WTC11 (cell line): Measurements from ENCODE around the gene UBXN4. TPM values are rescaled to one million over a fixed set of nuclear protein-coding genes. Genes with fewer than 3 reads are reported as not detected.

Experiments
- ATAC-seq: fragments of 200-7000 bp; cut with Tn5 transposase; 2 replicates; pipeline ENCODE4 v1.10.0; 2021; ENCODE audit warnings: mild to moderate bottlenecking, moderate library complexity
- CTCF ChIA-PET: fragments of 300-600 bp; sonication (Branson Sonifier 250); formaldehyde crosslinking; loops from one replicate; lab custom pipeline; 2021; ENCODE audit warnings: antibody characterized with exemption; lab: Charles Lee
- POLR2A ChIA-PET: fragments of 350-600 bp; sonication (Branson Sonifier 250); formaldehyde crosslinking; loops from one replicate; lab custom pipeline; 2021; ENCODE audit warnings: antibody characterized with exemption; lab: Charles Lee
- DNase-seq: peaks from one replicate; pipeline ENCODE4 v3.0.0; 2021; ENCODE audit warnings: low spot score
- H3K27ac Mint-ChIP-seq: 2 replicates; pipeline ENCODE4 v1.8.0; 2021; ENCODE audit warnings: mixed read lengths
- H3K27me3 Mint-ChIP-seq: 2 replicates; pipeline ENCODE4 v1.8.0; 2021; ENCODE audit warnings: low read depth, mild to moderate bottlenecking, moderate library complexity, mixed read lengths
- H3K36me3 Mint-ChIP-seq: 2 replicates; pipeline ENCODE4 v1.8.0; 2021; ENCODE audit warnings: mixed read lengths
- H3K4me1 Mint-ChIP-seq: 2 replicates; pipeline ENCODE4 v1.8.0; 2022; ENCODE audit warnings: mixed read lengths
- H3K4me3 Mint-ChIP-seq: 2 replicates; pipeline ENCODE4 v1.8.0; 2021; ENCODE audit warnings: mild to moderate bottlenecking, moderate library complexity, mixed read lengths
- H3K9me3 Mint-ChIP-seq: 2 replicates; pipeline ENCODE4 v1.8.0; 2021; ENCODE audit warnings: mixed read lengths
- ATF1 ChIP-seq: sonication (generic); formaldehyde crosslinking; IDR thresholded peaks from 2 replicates; pipeline ENCODE4 v1.8.1; 2023; ENCODE audit warnings: mild to moderate bottlenecking, moderate library complexity, missing genetic modification reagents
- CREM ChIP-seq: sonication (generic); formaldehyde crosslinking; IDR thresholded peaks from 2 replicates; pipeline ENCODE4 v1.8.1; 2022; ENCODE audit warnings: mild to moderate bottlenecking, missing genetic modification reagents, moderate library complexity
- ESRRA ChIP-seq: sonication (generic); formaldehyde crosslinking; IDR thresholded peaks from 2 replicates; pipeline ENCODE4 v1.8.1; 2022; ENCODE audit warnings: mild to moderate bottlenecking, missing genetic modification reagents, borderline replicate concordance
- FOXK1 ChIP-seq: sonication (generic); formaldehyde crosslinking; IDR thresholded peaks from 2 replicates; pipeline ENCODE4 v1.8.0; 2022; ENCODE audit warnings: mild to moderate bottlenecking, moderate library complexity, missing genetic modification reagents
- IRF2 ChIP-seq: sonication (generic); formaldehyde crosslinking; IDR thresholded peaks from 2 replicates; pipeline ENCODE4 v1.8.0; 2022; ENCODE audit warnings: low read depth, missing genetic modification reagents, borderline replicate concordance
- JUN ChIP-seq: sonication (generic); formaldehyde crosslinking; IDR thresholded peaks from 2 replicates; pipeline ENCODE4 v1.8.0; 2023; ENCODE audit warnings: mild to moderate bottlenecking, missing genetic modification reagents
- MYBL2 ChIP-seq: sonication (generic); formaldehyde crosslinking; IDR thresholded peaks from 2 replicates; pipeline ENCODE4 v1.8.1; 2023; ENCODE audit warnings: mild to moderate bottlenecking, moderate library complexity, missing genetic modification reagents
- NFATC4 ChIP-seq: fragments of 250-450 bp; sonication (Bioruptor Pico); IDR thresholded peaks from 2 replicates; pipeline ENCODE4 v1.9.0; 2021; ENCODE audit warnings: mild to moderate bottlenecking
- NR2C2 ChIP-seq: sonication (generic); formaldehyde crosslinking; IDR thresholded peaks from 2 replicates; pipeline ENCODE4 v1.8.0; 2022; ENCODE audit warnings: mild to moderate bottlenecking, missing genetic modification reagents
- NR3C1 ChIP-seq: sonication (generic); formaldehyde crosslinking; conservative IDR thresholded peaks from 2 replicates; pipeline ENCODE4 v1.8.1; 2023; ENCODE audit warnings: low read depth, mild to moderate bottlenecking, missing genetic modification reagents
- OVOL2 ChIP-seq: fragments of 250-450 bp; sonication (Bioruptor Pico); IDR thresholded peaks from 2 replicates; pipeline ENCODE4 v1.9.0; 2021; ENCODE audit warnings: mild to moderate bottlenecking, borderline replicate concordance
- ZNF138 ChIP-seq: sonication (generic); formaldehyde crosslinking; conservative IDR thresholded peaks from 2 replicates; pipeline ENCODE4 v1.8.1; 2022; ENCODE audit warnings: mild to moderate bottlenecking, moderate library complexity, missing genetic modification reagents
- total RNA-seq: library from RNA; stranded (reverse); gene quantifications from 3 replicates; pipeline ENCODE4 v1.2.3, GENCODE V29; 2021
- TF ChIP-seq, protein P1 (sequence below): fragments of 250-450 bp; sonication (Bioruptor Pico); IDR thresholded peaks from 2 replicates; pipeline ENCODE4 v1.9.0; 2021; ENCODE audit warnings: moderate library complexity, mild to moderate bottlenecking, inconsistent platforms, borderline replicate concordance
- TF ChIP-seq, protein P2 (sequence below): sonication (generic); formaldehyde crosslinking; IDR thresholded peaks from 2 replicates; pipeline ENCODE4 v1.8.1; 2022; ENCODE audit warnings: mild to moderate bottlenecking, moderate library complexity, missing genetic modification reagents
- TF ChIP-seq, protein P3 (sequence below): sonication (generic); formaldehyde crosslinking; IDR thresholded peaks from 2 replicates; pipeline ENCODE4 v1.8.0; 2022; ENCODE audit warnings: mild to moderate bottlenecking, missing genetic modification reagents
- TF ChIP-seq, protein P4 (sequence below): sonication (generic); formaldehyde crosslinking; IDR thresholded peaks from 2 replicates; pipeline ENCODE4 v1.8.0; 2022; ENCODE audit warnings: mild to moderate bottlenecking, missing genetic modification reagents
- TF ChIP-seq, protein P5 (sequence below): sonication (generic); formaldehyde crosslinking; IDR thresholded peaks from 2 replicates; pipeline ENCODE4 v1.8.1; 2023; ENCODE audit warnings: mild to moderate bottlenecking, moderate library complexity, missing genetic modification reagents
- TF ChIP-seq, protein P6 (sequence below): fragments of 250-450 bp; sonication (Bioruptor Pico); IDR thresholded peaks from 2 replicates; pipeline ENCODE4 v1.9.0; 2021; ENCODE audit warnings: mild to moderate bottlenecking
- TF ChIP-seq, protein P7 (sequence below): sonication (generic); formaldehyde crosslinking; conservative IDR thresholded peaks from 2 replicates; pipeline ENCODE4 v1.8.1; 2023; ENCODE audit warnings: mild to moderate bottlenecking, low read depth, missing genetic modification reagents, moderate library complexity
- TF ChIP-seq, protein P8 (sequence below): fragments of 250-450 bp; sonication (Bioruptor Pico); IDR thresholded peaks from 2 replicates; pipeline ENCODE4 v1.9.0; 2021; ENCODE audit warnings: mild to moderate bottlenecking
- TF ChIP-seq, protein P9 (sequence below): sonication (generic); formaldehyde crosslinking; IDR thresholded peaks from 2 replicates; pipeline ENCODE4 v1.8.0; 2023; ENCODE audit warnings: mild to moderate bottlenecking, missing genetic modification reagents

UBXN4 gene
- total RNA-seq, 1 experiment from 2014 or later = 68.1 TPM

DNA sequence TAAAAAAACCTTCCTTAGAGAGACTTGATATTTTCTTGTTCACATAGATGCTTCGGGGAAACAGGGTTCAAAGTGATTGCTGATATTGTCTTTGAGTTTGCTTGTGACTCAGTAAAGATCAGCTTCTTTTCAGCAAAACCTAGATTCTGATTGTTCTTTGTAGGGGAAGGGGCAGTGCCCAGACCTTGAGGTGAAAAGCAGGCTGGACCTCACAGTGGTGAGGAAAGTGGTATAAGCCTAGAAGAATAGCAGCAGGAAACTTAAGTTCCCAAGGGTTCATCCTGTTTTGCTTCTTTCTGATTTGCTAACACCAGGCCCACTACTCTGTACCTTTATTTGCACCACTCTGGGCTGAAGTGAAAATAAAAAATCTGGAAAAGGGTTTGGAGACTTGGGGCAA is 20.9 kb downstream of the UBXN4 start:
- Mint-ChIP-seq H3K36me3 (peaks cover 61% of the 10 kb centered on the region), H3K27ac (no peak overlapping the region)

DNA sequence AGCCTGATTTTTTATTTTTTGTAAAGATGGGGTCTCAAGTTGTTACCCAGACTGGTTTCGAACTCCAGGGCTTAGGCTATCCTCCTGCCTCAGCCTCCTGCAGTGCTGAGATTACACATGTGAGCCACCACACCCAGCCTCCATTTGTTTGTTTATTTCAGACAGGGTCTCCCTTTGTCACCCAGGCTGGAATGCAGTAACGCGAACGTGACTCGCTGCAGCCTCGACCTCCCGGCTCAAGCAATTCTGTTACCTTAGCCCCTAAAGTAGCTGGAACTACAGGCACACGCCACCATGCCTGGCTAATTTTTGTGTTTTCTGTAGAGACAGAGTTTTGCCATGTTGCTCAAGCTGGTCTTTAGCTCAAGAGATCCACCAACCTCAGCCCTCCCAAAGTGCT is 27.2 kb downstream of the UBXN4 start:
- Mint-ChIP-seq H3K27ac (no peak overlapping the region), H3K4me3 (no peak overlapping the region), H3K4me1 (no peaks in the 10 kb centered on the region), H3K9me3 (no peaks in the 10 kb centered on the region), H3K36me3 (peaks cover 76% of the 10 kb centered on the region), H3K27me3 (no peaks in the 10 kb centered on the region)
- ChIA-PET CTCF (interaction anchor here (0.9 kb wide), 1 partner anchor 29 kb away, joined by 6 read pairs; no protein-coding TSS in a partner anchor), POLR2A (no interaction called here)
- ATAC-seq (peak; percentile 30; the same call in 1 of the 2 replicates), DNase-seq (no peak)
- no peak for TF ChIP-seq MYBL2
- no peak for TF ChIP-seq ESRRA (CRISPR knock-in tag)
- TF ChIP-seq, protein P1, sequence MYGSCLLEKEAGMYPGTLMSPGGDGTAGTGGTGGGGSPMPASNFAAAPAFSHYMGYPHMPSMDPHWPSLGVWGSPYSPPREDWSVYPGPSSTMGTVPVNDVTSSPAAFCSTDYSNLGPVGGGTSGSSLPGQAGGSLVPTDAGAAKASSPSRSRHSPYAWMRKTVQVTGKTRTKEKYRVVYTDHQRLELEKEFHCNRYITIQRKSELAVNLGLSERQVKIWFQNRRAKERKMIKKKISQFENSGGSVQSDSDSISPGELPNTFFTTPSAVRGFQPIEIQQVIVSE (CRISPR knock-in tag) = no peak
- TF ChIP-seq, protein P2, sequence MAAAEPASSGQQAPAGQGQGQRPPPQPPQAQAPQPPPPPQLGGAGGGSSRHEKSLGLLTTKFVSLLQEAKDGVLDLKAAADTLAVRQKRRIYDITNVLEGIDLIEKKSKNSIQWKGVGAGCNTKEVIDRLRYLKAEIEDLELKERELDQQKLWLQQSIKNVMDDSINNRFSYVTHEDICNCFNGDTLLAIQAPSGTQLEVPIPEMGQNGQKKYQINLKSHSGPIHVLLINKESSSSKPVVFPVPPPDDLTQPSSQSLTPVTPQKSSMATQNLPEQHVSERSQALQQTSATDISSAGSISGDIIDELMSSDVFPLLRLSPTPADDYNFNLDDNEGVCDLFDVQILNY (CRISPR knock-in tag) = no peak
- TF ChIP-seq, protein P3, sequence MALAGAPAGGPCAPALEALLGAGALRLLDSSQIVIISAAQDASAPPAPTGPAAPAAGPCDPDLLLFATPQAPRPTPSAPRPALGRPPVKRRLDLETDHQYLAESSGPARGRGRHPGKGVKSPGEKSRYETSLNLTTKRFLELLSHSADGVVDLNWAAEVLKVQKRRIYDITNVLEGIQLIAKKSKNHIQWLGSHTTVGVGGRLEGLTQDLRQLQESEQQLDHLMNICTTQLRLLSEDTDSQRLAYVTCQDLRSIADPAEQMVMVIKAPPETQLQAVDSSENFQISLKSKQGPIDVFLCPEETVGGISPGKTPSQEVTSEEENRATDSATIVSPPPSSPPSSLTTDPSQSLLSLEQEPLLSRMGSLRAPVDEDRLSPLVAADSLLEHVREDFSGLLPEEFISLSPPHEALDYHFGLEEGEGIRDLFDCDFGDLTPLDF (CRISPR knock-in tag) = no peak
- TF ChIP-seq NFATC4 (CRISPR knock-in tag) = no peak
- TF ChIP-seq, protein P4, sequence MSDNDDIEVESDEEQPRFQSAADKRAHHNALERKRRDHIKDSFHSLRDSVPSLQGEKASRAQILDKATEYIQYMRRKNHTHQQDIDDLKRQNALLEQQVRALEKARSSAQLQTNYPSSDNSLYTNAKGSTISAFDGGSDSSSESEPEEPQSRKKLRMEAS (CRISPR knock-in tag) = no peak
- TF ChIP-seq FOXK1 (CRISPR knock-in tag) = no peak
- TF ChIP-seq, protein P5, sequence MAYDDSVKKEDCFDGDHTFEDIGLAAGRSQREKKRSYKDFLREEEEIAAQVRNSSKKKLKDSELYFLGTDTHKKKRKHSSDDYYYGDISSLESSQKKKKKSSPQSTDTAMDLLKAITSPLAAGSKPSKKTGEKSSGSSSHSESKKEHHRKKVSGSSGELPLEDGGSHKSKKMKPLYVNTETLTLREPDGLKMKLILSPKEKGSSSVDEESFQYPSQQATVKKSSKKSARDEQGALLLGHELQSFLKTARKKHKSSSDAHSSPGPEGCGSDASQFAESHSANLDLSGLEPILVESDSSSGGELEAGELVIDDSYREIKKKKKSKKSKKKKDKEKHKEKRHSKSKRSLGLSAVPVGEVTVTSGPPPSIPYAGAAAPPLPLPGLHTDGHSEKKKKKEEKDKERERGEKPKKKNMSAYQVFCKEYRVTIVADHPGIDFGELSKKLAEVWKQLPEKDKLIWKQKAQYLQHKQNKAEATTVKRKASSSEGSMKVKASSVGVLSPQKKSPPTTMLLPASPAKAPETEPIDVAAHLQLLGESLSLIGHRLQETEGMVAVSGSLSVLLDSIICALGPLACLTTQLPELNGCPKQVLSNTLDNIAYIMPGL (CRISPR knock-in tag) = no peak
- no peak for TF ChIP-seq ATF1 (CRISPR knock-in tag)

More for the DNA sequence above, 20.9 kb downstream of the UBXN4 start:
- Mint-ChIP-seq H3K27me3 (no peaks in the 10 kb centered on the region), H3K4me1 (no peaks in the 10 kb centered on the region), H3K4me3 (no peak overlapping the region), H3K9me3 (no peaks in the 10 kb centered on the region)
- ChIA-PET POLR2A (no interaction called here), CTCF (no interaction called here)
- TF ChIP-seq, protein P6, sequence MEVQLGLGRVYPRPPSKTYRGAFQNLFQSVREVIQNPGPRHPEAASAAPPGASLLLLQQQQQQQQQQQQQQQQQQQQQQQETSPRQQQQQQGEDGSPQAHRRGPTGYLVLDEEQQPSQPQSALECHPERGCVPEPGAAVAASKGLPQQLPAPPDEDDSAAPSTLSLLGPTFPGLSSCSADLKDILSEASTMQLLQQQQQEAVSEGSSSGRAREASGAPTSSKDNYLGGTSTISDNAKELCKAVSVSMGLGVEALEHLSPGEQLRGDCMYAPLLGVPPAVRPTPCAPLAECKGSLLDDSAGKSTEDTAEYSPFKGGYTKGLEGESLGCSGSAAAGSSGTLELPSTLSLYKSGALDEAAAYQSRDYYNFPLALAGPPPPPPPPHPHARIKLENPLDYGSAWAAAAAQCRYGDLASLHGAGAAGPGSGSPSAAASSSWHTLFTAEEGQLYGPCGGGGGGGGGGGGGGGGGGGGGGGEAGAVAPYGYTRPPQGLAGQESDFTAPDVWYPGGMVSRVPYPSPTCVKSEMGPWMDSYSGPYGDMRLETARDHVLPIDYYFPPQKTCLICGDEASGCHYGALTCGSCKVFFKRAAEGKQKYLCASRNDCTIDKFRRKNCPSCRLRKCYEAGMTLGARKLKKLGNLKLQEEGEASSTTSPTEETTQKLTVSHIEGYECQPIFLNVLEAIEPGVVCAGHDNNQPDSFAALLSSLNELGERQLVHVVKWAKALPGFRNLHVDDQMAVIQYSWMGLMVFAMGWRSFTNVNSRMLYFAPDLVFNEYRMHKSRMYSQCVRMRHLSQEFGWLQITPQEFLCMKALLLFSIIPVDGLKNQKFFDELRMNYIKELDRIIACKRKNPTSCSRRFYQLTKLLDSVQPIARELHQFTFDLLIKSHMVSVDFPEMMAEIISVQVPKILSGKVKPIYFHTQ (CRISPR knock-in tag) = no peak
- TF ChIP-seq NR2C2 (CRISPR knock-in tag) (no peak), NFATC4 (CRISPR knock-in tag) (no peak), NR3C1 (CRISPR knock-in tag) (no peak), CREM (no peak), JUN (CRISPR knock-in tag) (no peak), ZNF138 (no peak), IRF2 (CRISPR knock-in tag) (no peak), OVOL2 (CRISPR knock-in tag) (no peak), ESRRA (CRISPR knock-in tag) (no peak)
- TF ChIP-seq, protein P7, sequence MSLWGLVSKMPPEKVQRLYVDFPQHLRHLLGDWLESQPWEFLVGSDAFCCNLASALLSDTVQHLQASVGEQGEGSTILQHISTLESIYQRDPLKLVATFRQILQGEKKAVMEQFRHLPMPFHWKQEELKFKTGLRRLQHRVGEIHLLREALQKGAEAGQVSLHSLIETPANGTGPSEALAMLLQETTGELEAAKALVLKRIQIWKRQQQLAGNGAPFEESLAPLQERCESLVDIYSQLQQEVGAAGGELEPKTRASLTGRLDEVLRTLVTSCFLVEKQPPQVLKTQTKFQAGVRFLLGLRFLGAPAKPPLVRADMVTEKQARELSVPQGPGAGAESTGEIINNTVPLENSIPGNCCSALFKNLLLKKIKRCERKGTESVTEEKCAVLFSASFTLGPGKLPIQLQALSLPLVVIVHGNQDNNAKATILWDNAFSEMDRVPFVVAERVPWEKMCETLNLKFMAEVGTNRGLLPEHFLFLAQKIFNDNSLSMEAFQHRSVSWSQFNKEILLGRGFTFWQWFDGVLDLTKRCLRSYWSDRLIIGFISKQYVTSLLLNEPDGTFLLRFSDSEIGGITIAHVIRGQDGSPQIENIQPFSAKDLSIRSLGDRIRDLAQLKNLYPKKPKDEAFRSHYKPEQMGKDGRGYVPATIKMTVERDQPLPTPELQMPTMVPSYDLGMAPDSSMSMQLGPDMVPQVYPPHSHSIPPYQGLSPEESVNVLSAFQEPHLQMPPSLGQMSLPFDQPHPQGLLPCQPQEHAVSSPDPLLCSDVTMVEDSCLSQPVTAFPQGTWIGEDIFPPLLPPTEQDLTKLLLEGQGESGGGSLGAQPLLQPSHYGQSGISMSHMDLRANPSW (CRISPR knock-in tag) = no peak
- TF ChIP-seq, protein P8, sequence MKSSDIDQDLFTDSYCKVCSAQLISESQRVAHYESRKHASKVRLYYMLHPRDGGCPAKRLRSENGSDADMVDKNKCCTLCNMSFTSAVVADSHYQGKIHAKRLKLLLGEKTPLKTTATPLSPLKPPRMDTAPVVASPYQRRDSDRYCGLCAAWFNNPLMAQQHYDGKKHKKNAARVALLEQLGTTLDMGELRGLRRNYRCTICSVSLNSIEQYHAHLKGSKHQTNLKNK (CRISPR knock-in tag) = no peak
- TF ChIP-seq, protein P9, sequence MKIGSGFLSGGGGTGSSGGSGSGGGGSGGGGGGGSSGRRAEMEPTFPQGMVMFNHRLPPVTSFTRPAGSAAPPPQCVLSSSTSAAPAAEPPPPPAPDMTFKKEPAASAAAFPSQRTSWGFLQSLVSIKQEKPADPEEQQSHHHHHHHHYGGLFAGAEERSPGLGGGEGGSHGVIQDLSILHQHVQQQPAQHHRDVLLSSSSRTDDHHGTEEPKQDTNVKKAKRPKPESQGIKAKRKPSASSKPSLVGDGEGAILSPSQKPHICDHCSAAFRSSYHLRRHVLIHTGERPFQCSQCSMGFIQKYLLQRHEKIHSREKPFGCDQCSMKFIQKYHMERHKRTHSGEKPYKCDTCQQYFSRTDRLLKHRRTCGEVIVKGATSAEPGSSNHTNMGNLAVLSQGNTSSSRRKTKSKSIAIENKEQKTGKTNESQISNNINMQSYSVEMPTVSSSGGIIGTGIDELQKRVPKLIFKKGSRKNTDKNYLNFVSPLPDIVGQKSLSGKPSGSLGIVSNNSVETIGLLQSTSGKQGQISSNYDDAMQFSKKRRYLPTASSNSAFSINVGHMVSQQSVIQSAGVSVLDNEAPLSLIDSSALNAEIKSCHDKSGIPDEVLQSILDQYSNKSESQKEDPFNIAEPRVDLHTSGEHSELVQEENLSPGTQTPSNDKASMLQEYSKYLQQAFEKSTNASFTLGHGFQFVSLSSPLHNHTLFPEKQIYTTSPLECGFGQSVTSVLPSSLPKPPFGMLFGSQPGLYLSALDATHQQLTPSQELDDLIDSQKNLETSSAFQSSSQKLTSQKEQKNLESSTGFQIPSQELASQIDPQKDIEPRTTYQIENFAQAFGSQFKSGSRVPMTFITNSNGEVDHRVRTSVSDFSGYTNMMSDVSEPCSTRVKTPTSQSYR = no peak
- ATAC-seq (no peak), DNase-seq (no peak)
